Colonic mucosa (tissue), 4 donors: Measurements from ENCODE around the gene ADCY9. TPM values are rescaled to one million over a fixed set of nuclear protein-coding genes. Genes with fewer than 3 reads are reported as not detected.
"Not testable (repeated sequence)": the region's sequence is repeated elsewhere in the genome, so short reads cannot be mapped to it uniquely, and the experiment has no call there.

ENCODE experiments used
- DNase-seq: peaks from one replicate; pipeline ENCODE4 v3.0.0-alpha.2; 2020
- H3K27ac ChIP-seq: fragments of 200-600 bp; one replicate; pipeline ENCODE4 v1.8.0; 2021
- H3K27me3 ChIP-seq: fragments of 200-600 bp; one replicate; pipeline ENCODE4 v1.8.0; 2021
- H3K36me3 ChIP-seq: fragments of 200-600 bp; one replicate; pipeline ENCODE4 v1.8.0; 2021
- H3K4me1 ChIP-seq: fragments of 200-600 bp; one replicate; pipeline ENCODE4 v1.8.0; 2021; ENCODE audit warnings: mild to moderate bottlenecking
- H3K4me3 ChIP-seq: fragments of 200-600 bp; one replicate; pipeline ENCODE4 v1.8.0; 2021
- H3K9ac ChIP-seq, 2 donors: one replicate each; pipeline ENCODE4 v1.7.0; 2013; ENCODE audit warnings: control low read depth in 2 of 2, low read depth in 2 of 2, low read length in 2 of 2
- H3K9me3 ChIP-seq: fragments of 200-600 bp; one replicate; pipeline ENCODE4 v1.8.0; 2021
- intact Hi-C: fragments of 100-400 bp; cut with DNase I; formaldehyde crosslinking; loops from one replicate; pipeline ENCODE4 v1.14.1; 2022
- total RNA-seq, 2 donors: library from RNA; stranded (reverse); fragmentation: NEBNext Ultra II Directional in 1 of 2; extraction: Animal tissue kit (Norgen Biotek cat#: 25700) in 1 of 2; gene quantifications; one replicate each; pipeline ENCODE4 v1.2.1, GENCODE V29; 2021
- TF ChIP-seq, protein P1 (sequence below): fragments of 200-600 bp; IDR thresholded peaks from one replicate; pipeline ENCODE4 v1.8.0; 2022; ENCODE audit warnings: antibody characterized with exemption, mild to moderate bottlenecking
- donor health status: healthy.
- donor health status: DM: no; HTN: no; CAD: no.
- donor health status: DM: no; HTN: no; CAD: no.

The ADCY9 gene
- total RNA-seq, 2 donors from 2014 or later: 23.8 to 25.6 TPM

DNA sequence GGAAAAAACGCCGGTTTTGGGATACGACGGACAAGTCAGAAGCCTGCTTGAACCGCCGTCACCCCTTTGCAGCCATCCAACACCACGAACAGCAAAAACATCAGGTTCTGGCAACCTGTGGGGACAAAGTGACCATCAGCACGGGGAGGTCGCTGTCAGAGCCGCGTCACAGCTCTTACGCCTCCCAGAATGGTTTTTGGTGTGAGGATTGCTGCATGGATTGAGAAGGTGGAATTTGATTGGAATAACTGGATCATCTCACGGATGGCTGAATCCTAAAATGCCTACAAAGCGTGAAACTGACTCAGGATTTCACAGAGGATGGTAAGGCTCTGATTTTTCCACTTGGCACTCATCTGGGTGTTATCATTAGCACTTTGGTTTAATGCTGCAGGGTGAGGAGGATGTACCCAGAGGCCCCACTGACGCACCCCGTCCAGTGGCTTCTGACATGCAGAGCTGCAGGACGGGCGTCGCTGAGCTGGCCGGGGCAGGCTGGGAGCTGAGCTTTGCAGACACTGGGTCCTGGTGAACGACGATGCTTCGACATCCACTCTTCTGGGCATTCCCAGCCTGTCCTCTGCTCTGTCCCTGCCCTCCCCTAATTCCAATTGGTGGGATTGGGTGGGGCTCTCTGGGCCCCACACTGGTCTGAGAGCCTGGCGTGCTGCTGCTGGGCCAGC lies 162.4 kb downstream of the ADCY9 start:
- intact Hi-C loops: no loop called here
- Histone ChIP-seq H3K4me3 (no peak overlapping the region), H3K9ac (no peak overlapping the region), H3K4me1 (no peaks in the 10 kb centered on the region), H3K27me3 (no peaks in the 10 kb centered on the region), H3K9me3 (no peaks in the 10 kb centered on the region), H3K27ac (no peak overlapping the region), H3K36me3 (no peaks in the 10 kb centered on the region)
- no peak for DNase-seq
- TF ChIP-seq, protein P1, sequence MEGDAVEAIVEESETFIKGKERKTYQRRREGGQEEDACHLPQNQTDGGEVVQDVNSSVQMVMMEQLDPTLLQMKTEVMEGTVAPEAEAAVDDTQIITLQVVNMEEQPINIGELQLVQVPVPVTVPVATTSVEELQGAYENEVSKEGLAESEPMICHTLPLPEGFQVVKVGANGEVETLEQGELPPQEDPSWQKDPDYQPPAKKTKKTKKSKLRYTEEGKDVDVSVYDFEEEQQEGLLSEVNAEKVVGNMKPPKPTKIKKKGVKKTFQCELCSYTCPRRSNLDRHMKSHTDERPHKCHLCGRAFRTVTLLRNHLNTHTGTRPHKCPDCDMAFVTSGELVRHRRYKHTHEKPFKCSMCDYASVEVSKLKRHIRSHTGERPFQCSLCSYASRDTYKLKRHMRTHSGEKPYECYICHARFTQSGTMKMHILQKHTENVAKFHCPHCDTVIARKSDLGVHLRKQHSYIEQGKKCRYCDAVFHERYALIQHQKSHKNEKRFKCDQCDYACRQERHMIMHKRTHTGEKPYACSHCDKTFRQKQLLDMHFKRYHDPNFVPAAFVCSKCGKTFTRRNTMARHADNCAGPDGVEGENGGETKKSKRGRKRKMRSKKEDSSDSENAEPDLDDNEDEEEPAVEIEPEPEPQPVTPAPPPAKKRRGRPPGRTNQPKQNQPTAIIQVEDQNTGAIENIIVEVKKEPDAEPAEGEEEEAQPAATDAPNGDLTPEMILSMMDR: no peak

DNA sequence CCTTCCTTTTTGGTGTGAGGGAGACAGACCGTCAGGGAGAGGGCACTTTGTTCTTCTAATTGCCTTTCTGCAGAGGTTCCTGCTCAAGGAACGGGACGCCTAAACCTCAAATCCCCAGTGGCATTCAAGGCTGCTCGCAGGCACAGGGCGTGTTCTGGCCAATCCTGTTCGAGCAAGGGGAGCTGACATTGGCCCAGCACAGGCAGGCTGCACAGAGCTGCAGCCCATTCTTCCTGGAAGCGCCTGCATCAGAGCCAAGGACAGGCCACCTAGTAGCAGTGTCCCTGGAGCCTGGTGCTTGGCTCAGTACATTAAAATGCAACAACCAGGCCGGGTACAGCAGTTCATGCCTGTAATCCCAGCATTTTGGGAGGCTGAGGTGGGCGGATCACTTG lies 163.5 kb downstream of the ADCY9 start:
- no peaks in the 10 kb centered on the region for H3K9me3 ChIP-seq
- TF ChIP-seq, protein P1: no peak
- H3K4me3 ChIP-seq: no peak overlapping the region
- intact Hi-C loops: no loop called here
- no peak overlapping the region for H3K27ac ChIP-seq
- H3K36me3 ChIP-seq: no peaks in the 10 kb centered on the region
- H3K9ac ChIP-seq: no peak overlapping the region
- no peaks in the 10 kb centered on the region for H3K4me1 ChIP-seq
- H3K27me3 ChIP-seq: no peaks in the 10 kb centered on the region
- DNase-seq: peak; percentile 38

DNA sequence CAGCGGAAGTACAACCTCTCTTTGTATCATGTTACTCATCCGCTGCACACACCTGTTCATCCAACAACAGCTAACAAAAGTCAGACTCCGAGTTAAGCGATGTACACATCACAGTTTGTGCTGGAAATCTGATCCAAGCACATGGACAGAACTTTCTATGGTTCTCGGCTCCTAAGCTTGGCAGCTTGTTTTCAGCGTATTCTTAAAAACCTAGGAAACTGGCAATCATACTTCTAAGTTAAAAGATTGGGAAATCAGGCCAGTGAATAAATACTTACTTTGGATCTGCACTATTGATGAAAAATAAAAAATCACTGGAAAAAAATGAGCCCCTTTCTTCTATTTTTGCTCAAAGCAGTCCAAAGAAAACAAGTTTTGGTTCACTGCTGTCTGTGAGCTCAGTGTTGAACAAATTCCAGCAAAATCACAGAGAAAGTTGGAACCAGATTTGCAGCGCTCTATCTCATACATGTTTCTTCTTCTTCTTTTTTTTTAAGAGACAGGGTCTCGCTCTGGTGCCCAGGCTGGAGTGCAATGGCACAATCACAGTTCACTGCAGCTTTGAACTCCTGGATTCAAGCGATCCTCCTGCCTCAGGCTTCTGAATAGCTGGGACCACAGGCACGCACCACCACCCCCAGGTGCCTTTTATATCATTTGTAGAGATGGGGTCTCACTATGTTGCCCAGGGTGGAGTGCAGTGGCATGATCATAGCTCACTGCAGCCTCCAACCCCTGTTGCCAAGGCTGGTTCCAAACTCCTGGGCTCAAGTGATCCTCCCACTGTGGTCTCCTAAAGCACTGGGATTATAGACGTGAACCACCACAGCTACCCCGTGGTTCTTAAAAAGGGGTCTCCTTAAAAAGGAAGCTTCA lies 164.1 kb downstream of the ADCY9 start:
- intact Hi-C loops: no loop called here
- Histone ChIP-seq H3K4me3 (no peak overlapping the region), H3K36me3 (no peaks in the 10 kb centered on the region), H3K4me1 (no peaks in the 10 kb centered on the region), H3K27me3 (no peaks in the 10 kb centered on the region), H3K9me3 (no peaks in the 10 kb centered on the region), H3K9ac (no peak overlapping the region), H3K27ac (no peak overlapping the region)
- TF ChIP-seq, protein P1: no peak
- DNase-seq: no peak

DNA sequence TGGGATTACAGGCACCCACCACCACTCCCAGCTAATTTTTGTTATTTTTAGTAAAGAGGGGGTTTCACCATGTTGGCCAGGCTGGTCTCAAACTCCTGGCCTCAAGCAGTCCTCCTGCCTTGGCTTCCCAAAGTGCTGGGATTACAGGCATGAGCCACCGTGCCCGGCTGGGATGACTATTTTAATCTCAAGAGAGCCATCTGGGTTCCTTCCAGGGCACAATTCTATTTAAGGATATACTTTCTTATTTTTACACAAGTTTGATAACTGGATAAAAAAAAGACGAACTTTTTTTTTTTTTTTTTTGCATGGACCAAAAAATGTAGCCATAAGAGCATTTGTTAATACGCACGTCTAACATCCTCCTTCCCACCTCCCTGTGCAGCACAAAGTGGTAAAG lies 164.9 kb downstream of the ADCY9 start:
- H3K9me3 ChIP-seq, H3K9ac ChIP-seq, H3K4me1 ChIP-seq, DNase-seq, H3K27ac ChIP-seq, H3K27me3 ChIP-seq, H3K4me3 ChIP-seq, intact Hi-C loops, H3K36me3 ChIP-seq: not testable (repeated sequence)

DNA sequence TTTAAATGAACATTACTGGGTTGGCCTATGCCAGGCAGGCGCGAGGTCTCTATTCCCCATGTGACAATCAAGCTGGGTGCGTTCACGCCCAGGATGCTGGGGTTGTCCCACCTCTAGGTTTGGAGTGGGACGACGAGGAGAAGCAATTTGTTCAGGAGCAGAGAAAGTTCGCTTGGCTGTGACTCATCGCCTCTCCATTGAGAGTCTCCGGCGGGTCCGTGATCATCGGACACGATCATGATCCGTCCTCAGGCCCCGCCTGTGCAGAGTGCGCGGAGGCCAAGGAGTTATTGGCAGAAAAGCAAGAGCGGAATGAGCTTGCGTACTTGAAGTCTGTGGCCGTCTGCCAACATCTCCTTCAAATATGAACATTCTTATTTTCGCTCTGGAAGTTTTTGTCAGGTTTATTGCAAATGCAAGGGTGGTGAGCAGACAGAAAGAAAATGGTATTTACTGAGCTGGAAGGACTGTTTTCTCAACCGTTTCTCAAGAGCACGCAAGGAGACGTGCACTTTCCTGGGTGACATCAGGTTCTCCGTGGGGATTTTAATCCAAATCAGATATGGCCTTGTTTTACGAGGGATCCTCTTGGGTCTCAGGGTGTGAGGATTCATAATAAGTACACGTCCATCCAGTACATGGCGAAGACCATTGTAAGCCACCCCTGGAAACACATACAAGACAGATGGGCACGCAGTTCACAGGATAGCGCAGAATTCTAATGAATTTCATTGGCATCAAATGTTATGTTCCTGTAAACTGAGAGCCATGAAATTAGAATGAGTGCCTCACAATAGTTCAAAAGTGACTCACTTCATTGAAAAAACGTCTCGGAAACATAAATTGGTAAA lies 165.7 kb downstream of the ADCY9 start:
- H3K36me3 ChIP-seq: no peaks in the 10 kb centered on the region
- intact Hi-C loops: no loop called here
- H3K27me3 ChIP-seq: no peaks in the 10 kb centered on the region
- DNase-seq: peak; percentile 44
- TF ChIP-seq, protein P1: no peak
- H3K9ac ChIP-seq: peak overlapping the region in 1 of 2 donors; percentile 4
- H3K4me1 ChIP-seq: no peaks in the 10 kb centered on the region
- peak overlapping the region; percentile 44 for H3K27ac ChIP-seq
- no peak overlapping the region for H3K4me3 ChIP-seq
- H3K9me3 ChIP-seq: no peaks in the 10 kb centered on the region
